Measurements from ENCODE around the gene IFNG-AS1.

Gene IFNG-AS1

DNA sequence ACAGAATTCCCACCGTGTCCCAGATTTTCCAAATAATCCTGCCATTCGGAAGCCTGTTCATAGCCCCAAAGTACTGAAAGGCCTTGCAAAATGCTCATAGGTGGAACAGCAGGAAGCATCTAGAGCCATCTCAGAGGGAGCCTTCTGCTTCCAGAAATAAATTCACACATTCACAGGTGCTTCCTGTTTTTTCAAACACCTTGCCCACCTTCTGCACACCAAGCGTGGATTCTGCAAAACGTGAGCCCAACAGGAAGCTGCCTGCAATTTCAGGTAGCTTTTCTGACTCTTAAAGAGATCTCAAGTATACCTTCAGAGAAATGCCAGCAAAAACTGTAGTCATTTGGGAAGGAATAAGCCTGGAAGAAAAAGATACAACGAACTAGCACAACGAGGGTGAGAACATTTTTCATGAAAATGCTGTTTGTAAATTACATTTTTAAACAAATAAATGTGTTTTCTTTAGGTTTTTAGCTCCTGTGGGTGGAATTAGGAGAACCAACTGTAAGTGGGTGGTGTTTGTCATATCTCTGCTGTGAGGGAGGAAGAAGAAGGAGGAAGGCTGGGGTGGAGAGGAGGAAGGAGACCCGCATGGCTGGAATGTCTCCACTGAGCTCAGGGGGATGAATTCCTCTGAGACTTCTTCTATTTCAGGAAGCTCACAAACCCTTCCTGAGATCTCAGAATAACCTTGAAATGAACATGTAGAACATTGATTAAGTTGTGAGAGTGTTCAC is at the start of gene IFNG-AS1:
Gene IFNG-AS1 (plus strand): TSS at position 264 of the 737 bp plus-strand sequence.
- no peak for FAIRE-seq

DNA sequence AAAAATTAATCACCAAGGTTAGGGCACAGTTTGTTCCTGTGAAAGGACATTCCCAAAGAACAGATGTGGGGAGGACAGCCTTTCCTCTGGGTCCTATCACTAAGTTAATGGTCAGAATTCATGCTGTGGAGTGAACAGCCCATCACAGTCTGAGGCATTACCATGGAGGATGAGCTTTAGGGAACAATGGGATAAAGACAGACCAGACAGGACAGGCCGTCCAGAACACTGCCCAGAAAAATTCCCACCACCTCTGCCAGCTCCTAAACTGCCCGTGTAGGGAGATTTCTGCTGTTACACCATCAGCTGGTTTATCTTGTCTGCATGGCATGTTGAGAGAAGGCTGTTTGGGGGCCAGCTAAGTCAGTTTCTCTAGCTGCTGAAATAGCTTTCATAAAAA is 49.6 kb upstream of the IFNG-AS1 start:
- FAIRE-seq = no peak

DNA sequence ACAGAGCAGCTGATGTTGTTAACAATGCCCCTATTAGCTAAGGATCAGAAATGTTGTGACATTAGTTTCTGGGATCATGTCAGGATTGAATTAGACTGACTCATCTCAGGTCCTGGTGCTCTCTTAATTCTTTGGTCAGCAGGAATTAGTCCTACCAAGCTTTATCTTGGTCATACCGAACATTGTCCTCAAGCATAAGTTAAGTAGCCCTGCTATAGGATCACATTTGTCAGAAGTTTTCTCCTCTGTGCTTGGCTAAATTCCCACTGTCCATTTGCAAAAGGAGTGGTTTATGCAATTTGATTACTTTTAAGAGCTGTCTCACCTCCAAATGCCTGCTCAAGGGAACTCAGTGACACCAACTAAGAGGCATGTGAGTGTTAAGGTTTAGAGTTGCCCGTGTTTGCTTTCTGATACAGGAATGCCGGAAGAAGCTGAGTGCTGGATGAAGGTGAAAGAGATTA is 48.4 kb upstream of the IFNG-AS1 start:
- FAIRE-seq = no peak

DNA sequence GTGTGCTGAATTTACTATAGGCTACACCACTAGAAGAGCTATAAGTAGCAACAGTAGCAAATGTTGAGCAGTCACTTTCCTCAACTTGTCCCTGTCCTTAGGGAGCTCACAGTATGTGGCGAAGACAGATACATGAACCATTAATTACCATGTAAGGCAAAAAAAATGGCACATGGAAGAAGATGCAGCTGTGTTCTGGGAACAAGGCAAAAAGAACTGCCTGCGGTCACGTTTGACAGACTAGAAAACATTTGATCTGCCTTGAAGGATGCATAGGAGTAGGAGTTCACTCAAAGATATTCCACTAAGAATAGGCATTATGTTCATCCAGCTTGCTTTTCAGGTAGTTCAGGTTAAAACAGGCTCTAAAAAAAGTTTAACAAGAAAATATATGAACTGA is 46.5 kb upstream of the IFNG-AS1 start:
- FAIRE-seq = no peak

DNA sequence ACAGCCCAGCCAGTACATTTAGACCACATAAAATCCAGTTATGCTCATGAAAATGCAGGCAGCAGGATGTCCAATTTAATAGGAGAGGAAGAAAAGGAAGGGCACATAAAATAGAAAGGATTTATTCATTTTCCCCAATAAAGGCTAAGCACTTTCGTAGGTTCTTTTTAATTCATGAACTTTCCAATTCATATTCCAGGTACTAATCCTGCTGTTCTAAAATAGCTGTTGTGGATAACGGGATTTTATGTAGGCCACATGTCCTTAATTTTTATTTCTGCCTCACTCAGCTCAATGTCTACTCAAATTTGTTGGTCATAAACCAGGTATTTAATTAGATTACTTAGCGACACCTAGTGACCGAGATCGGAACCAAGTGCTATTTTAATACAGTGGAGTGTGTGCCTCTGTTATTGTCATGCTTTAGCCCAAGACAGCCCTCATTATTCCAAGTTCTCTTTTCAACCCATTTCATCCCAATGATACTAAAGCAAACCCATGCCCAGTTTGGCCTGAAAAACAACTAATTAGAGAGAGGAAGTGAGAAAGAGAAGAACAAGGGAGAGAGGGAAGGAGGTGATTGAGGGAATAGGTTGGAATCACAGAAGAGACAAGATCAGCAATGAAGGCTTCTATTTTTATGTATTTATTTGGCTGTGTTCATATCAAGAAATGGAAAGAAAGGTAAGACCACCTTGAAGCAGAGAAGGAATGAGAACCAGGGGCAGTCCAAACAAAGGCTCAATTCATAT is 45.9 kb upstream of the IFNG-AS1 start:
- peak; percentile 98 for FAIRE-seq

DNA sequence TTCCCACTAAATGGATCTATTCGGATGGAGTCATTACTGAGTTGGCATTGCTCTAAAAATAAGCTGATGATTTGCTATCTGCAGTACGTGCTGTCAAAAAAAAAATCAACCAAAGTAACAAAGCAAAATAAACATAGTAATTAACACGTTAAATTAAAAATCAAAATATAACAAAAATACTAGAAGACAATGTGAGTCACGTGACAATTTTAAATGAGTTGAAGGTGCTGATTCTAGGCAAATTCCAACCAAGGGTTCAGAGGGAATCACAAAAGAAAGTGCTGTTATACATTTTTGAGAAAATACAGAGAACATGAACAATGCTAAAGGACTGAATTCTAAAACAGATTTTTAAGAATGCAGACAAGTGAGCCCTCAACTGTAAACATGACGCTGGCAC is 45.2 kb upstream of the IFNG-AS1 start:
- FAIRE-seq = no peak

DNA sequence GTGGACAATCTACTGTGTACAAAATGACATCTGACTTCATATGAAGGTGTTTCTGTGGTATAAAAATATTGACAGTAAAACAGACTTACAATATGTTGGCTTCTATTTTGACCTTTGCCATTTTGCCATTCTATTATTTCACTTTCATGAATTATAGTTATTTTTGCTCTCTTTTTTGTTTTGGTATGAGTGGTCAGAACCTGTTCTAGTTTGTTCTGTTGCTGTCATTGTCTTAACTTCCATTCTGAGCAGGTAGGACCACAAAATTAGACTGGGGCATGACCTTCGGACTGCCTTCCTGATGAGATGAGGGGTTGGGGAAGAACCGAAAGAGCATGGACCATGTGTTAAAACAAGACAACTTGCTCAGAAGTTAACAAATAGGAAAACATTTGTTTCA is 36.5 kb upstream of the IFNG-AS1 start:
- no peak for FAIRE-seq

DNA sequence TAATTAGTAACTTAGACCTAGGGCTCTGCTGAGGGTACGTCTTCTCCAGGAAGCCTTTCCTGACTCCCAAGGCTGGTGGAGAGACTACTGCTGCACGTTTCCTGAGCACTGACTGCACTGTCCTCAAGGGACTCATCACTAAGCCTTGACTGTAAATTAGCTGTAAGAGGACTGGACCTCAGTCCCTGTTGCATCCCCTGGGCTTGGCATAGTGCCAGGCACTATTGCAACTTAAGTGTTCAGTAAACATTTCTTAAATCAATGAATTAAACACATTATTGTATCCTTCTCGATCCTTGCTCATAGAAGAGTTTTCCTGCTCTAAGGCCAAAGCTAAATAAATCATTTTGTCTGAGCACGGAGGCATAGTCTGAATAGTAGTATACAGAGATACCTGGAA is 31.9 kb upstream of the IFNG-AS1 start:
- no peak for FAIRE-seq

DNA sequence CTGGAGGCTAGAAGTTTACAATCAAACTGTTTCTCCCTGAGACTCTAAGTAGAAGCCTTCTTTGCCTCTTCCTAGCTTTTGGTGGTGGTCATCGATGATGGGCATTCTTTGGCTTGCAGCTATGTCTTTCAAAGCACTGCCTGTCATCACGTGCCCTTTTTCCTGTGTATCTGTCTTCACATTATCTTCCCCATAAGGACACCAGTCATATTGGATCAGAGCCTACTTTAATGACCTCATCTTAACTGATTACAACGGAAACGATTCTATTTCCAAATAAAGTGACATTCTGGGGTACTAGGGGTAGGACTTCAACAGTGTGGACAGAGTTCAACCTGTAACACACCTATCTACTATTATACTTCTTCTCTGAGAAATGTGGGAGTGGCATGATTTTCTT is 31.1 kb upstream of the IFNG-AS1 start:
- no peak for FAIRE-seq

DNA sequence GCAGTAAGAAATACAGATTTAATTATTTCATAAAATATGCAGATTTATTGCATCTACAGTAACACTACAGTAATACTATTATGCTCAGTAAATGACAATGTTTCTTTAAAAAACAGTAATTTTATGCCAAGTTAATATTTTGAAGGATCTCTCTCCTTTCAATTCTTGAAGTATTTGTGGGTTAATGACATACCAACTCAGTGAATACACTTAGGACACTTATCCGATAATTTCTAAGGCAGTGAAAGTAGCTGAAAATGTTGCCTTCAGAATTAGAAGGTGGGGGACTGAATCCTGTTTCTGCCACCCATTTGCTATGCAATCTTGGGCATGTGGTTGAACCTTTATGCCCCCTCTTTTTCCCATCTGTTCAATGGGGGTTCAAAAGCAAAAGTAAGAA is 24.8 kb upstream of the IFNG-AS1 start:
- no peak for FAIRE-seq

DNA sequence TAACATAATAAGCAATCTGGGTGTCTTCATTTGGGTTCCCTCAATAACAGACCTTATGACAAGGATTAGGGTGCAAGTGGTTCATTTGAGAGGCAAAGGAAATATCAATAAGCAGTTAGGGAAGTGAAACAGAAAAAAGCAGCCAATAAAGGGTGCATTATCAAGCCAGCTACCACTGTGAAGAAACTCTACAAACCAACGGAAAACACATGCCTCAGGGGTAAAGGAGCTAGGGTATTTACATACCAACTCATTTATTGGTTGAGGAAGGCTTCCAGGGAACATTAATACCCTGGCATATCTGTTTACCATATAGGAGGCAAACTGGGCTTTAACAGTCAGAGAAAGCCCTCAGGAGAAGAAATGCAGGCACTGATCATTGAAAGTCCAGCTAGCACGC is 22.7 kb upstream of the IFNG-AS1 start:
- no peak for FAIRE-seq

DNA sequence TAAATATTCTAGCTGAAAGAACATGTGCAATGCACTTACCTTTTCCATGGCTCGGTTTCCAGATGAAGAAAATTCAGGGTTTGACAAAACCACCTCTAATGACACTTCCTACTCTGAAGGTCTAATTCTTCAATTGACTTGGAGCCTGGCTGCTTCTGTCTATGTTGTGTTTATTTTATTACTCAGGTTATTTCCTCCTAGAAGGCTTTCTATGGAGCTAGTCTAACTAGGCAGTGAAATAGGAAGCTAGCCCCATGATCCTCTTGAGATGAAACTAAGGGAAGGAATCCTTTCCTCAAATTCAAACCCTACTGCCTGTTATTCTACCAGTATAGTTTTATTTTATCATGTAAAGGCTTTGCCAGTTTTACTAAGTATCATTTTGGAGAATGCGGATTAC is 20.9 kb upstream of the IFNG-AS1 start:
- FAIRE-seq = no peak

DNA sequence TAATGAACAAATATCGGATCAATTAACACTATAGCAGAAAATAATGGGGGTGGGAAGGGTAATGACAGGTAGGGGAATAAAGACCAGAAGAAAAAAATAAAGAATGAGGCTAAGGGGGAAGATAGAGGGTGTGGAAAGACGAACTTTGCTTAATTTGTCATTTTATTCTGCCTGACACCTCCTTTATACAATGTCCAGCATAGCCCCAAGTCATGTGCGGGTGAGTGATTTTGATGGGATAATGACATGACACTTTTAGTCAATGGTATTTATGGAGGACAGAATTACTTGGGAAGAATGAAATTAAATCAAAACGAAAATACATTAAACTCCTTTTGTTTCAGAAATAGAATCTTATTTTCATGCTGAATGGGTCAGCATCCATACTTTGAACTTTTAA is 20.5 kb upstream of the IFNG-AS1 start:
- no peak for FAIRE-seq

DNA sequence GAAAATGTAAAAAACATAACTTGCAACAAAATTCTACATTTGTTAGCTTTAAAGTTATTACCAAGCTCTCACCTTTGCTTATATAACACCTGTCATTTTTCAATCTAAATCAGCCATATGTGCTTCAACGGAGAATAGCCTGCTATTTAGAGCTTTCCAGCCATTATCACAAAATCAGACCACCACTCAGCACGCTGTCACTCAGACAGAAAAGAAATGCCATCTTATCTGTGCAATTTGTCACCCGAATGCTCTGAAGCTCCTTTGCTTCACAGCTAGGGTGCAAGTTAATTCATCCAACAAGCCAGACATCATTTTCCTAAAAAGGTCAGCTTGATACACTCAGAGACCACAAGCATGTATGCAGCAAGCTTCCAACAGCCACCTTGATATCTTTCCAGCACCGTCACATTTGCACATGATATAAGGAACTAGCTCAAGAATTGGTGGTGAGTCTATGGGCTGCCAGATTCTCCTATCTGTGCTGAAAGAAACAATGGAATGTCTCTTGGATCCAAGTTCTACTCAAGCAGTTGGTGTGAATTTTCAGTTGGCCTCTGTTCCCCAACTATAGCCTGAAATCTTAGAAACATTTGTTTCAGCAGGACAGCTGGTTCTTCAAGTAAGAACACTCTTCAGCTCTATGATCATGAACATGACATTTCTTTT is 20.0 kb upstream of the IFNG-AS1 start:
- FAIRE-seq = no peak

DNA sequence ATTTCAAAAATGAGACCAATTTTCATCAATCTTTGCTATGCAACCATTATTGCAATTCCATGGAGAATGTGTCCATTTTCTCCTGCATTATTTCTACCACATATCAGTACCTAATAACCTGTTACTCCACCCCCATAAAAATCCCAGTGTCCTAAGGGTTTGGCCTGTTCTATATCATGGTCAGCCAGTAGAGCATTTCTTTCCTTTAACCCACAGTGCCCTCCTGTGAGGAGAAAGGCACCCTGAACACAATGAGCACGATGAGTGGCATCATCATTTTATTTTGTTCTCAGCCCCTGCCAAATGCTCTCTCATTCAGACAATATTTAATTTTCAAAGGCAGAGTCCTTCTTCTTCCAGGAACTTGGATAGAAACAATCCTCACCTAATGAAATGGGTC is 11.6 kb upstream of the IFNG-AS1 start:
- no peak for FAIRE-seq

DNA sequence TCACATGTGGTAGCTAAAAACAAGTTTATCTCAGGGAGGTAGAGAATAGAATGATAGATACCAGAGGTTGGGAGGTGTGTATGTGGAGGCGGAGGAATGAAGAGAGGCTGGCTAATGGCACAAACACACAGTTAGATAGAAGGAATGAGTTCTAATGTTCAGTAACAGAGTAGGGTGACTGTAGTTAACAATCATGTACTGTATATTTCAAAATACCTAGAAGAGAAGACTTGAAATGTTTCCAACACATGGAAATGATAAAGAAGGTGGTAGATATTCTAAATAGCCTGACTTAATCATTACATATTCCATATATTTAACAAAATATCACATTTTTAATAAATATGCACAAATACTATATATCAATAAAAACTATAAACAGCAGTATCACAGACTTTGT is 8.9 kb upstream of the IFNG-AS1 start:
- FAIRE-seq = no peak

DNA sequence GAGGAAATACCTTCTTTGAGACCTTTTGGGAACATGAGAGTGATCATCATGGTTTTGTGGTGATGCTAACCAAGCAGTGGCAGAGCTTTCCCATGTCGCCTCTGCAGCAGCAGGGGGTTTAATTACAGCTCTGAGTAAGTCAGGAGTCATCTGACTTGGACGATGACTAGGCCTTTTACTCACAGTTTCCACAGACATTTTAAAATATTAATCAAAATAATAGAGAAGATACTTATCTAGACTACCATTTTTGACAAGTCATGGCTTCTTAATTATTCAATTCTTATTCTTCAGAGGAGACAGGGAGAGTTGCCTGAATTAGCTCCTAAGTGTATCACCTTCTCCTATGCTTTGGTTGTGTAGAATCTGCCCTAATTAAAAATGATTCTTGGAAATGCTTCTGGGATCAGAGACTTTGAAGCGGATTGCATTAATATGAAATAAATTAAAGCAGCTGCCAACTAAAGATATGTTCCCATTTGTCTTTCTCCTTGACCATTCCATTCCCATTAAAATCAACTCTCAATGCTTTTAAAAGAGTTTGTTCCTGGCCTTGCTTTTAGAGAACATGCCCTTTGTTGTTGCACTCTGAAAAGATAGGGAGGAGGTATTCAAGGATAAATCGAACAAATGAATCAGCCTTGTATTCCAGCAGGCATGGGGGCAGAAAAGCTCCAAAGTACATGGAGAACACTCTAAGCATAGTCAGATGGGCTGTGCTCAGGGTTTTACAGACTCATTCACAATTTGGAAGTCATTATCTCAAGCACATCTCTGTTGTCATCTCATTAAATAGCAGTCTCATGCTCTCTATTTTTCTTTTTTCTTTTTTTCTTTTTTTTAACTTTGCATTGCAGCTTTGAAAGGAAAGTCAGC is 7.7 kb upstream of the IFNG-AS1 start:
- no peak for FAIRE-seq

DNA sequence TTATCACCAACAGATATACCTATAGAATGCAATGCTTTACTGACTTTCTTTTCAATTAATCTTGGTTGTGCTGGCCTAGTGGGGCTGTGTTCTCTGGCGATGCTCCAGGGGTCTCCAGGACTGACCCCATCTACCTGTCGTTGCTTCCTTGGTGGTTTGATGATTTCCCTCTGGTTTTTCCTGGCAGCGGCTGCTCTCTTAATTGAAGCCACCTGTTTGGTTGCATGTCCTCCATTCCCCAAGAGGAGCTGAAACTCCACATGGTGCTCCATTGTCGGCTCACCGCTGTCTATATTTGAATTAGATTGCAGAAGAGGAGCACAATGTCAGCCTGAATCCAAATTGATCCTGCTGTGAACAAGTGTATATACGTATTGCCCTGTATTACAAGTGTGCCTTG is 7.1 kb upstream of the IFNG-AS1 start:
- FAIRE-seq = no peak

DNA sequence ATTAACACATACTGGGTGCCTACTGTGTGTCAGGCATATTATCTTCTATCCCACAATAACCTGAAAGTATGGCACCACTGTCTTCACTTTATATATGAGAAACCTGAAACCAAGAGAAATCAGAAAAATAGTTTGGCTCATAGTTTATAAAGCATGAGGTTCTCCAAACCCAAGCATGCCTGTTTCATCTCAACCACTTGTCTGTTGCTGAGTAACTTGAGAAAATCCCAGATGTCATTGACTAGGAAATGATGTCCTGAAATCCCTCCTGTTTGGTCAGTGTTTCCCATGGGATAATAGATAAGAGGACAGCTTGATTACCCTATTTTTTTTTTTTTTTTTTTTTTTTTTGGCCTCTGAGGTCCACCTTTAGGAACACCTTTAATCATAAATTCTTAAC is 2.6 kb upstream of the IFNG-AS1 start:
- peak; percentile 51 for FAIRE-seq

DNA sequence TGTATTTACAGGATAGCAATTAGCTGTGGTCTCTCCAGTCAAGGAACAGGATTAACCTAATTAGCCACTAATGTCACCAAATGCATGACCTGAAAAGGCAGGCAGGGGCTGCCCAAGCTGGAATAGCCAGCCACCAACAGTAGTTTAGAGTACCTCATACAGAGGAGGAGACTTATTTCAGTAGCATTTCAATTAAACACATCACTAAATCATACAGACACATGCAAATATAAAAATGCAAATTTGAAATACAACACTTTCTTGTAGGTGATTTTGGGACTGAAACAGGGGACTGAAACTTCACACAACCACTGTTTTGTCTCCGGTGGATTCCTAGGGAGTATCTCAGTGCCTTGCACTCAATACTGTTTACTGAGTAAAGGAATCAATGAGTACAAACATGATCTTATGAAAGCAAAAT is 636 bp upstream of the IFNG-AS1 start:
- FAIRE-seq = no peak

DNA sequence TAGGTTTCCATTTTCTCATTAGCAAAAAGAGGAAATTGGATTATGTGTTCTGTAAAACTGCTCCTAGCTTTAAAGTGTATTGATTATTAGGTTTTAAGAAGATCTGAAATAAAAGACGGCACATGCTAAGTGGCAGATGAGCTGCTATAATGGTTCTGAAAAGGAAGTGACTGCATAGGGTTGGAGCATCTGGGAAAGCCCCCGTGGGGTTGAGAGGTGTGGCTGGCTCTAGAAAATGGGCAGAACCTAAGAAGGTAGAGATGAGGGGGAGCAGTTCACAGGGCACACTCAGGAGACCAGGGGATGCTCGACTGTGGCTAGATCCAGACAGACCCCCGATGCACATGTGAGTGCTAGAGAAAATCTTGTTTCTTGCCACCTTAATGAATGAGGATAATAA is 1.9 kb downstream of the IFNG-AS1 start:
- no peak for FAIRE-seq

DNA sequence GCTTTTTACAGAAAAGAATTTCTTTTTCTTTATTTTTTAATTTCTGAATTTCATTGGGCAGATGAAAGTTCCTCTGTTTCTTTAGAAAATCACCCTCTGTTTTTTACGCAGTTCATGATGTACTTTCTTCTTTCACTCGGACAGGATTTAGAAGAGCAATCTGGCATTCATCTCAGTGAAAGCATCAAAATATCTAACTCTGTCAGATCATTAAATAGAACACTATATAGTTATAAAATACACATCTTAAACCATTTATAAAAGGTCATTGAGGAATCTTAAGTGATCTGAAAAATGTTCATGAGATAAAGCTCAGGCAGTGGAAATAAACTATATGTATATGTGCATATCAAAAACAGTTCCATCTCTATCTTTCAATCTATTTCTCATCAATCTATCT is 3.9 kb downstream of the IFNG-AS1 start:
- FAIRE-seq = no peak

DNA sequence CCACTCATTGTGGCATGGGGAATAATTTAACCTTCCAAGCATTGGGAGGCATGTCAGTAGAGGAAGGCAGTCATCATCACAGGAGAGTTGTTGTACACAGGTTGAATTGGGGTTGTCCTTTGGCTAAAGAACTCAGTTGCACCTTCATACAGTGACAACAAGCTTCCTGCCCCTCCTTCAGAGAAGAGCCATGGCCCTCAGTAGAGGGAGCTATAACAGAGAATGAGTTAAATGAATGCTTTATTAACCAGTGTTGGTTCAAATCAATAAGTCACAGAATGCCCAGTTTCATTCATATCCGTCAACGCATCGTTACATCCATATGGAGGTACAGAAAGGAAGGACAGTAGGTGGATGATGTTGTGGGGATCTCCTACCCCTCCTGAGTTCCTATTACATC is 4.8 kb downstream of the IFNG-AS1 start:
- FAIRE-seq = no peak
